GM11168 (cell line): ENCODE measurements around the gene APP.

Source experiments
- in situ Hi-C: fragments of 300-500 bp; cut with MboI; formaldehyde crosslinking; loops from one replicate; pipeline ENCODE4 v1.12.0; 2022; ENCODE audit warnings: low sequenced_read_pairs; ENCODE audit not compliant: unreplicated experiment

Gene APP

GRCh38 chr21:26170471-26171257, at the start of gene APP:
Gene APP, minus strand, starts transcription at chr21:26170770. Its CDS starts 150 bp downstream, at chr21:26170620.
- in situ Hi-C loops = no loop called here

GRCh38 chr21:26212220-26212619, 41.6 kb upstream of the APP start:
- in situ Hi-C loops = no loop called here

GRCh38 chr21:26210614-26211013, 40.0 kb upstream of the APP start:
- in situ Hi-C loops = no loop called here

- in situ Hi-C loops = no loop called here
Measured at GRCh38 chr21:26207021-26207420, 36.5 kb upstream of the APP start.

- in situ Hi-C loops = no loop called here
Measured at GRCh38 chr21:26199456-26199855, 28.9 kb upstream of the APP start.

- in situ Hi-C loops = no loop called here
Measured at GRCh38 chr21:26195708-26196107, 25.1 kb upstream of the APP start.

DNA sequence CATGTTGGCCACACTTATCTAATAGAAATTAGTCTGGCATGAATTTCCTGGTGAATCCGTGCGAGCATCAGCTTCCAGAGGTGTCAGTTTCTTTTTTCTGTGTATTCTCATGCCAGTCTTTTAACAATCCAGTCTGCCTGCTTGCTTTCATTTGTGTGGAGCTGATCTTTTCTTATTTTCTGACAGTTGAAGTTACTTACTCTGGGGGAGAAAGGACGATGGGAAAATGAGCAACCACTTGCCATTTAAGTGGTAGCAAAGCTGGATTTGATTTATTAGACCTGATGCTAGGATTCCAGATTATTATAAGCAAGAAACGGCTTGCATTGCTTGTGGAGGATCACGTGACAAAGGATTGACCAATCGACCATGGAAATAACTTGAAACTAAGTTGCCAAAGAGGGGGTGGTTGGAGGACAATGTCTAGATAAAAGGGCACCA, 24.3 kb upstream of the APP start:
- in situ Hi-C loops = no loop called here

DNA sequence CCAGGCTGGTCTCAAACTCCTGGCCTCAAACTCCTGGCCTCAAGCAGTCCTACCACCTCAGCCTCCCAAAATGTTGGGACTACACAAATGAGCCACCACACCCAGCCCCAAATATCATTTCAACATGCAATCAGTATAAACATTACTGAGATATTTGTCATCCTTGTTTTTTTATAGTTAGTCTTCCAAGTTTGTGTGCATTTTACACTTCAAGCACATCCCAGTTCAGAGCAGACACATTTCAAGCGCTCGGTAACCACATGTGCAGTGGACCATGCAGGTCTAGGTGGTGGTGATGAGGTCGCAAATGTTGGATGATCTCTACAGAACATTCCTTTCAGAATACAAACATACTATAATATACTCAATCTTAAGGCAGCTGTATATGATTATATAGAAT, 23.8 kb upstream of the APP start:
- in situ Hi-C loops = no loop called here

GRCh38 chr21:26191609-26192008, 21.0 kb upstream of the APP start:
- in situ Hi-C loops = no loop called here

GRCh38 chr21:26188422-26188821, 17.9 kb upstream of the APP start:
- in situ Hi-C loops = no loop called here

DNA sequence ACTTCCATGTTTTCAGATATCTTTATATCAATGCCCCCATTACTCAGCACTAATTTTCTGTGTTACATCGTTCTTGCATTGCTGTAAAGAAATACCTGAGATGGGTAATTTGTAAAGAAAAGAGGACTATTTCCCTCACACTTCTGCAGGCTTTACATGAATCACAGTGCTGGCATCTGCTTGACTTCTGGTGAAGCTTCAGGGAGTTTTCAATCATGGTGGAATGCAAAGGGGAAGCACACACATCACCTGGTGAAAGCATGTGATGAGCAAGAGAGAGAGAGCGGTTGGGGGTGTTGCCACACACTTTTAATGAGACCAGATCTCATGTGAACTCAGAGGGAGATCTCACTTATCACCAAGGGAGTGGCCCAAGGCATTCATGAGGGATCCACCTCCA, 14.9 kb upstream of the APP start:
- in situ Hi-C loops = no loop called here

GRCh38 chr21:26185021-26185420, 14.5 kb upstream of the APP start:
- in situ Hi-C loops = no loop called here

DNA sequence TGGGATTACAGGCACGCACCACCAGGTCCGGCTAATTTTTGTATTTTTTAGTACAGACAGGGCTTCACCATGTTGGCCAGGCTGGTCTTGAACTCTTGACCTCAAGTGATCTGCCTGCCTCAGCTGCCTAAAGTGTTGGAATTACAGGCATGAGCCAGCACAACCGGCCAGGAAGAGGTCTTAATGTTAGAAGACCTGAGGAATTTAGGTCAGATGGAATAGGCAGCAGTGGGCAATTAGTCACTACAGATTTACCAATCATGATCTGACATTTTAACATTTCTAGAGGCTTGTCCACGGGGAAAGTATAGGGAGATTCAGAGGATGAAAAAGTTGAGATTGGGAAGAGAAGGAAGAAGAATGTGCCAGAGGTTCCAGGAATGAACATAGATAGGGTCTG, 8.9 kb upstream of the APP start:
- in situ Hi-C loops = no loop called here

GRCh38 chr21:26177746-26178426, 7.3 kb upstream of the APP start:
- in situ Hi-C loops = no loop called here

DNA sequence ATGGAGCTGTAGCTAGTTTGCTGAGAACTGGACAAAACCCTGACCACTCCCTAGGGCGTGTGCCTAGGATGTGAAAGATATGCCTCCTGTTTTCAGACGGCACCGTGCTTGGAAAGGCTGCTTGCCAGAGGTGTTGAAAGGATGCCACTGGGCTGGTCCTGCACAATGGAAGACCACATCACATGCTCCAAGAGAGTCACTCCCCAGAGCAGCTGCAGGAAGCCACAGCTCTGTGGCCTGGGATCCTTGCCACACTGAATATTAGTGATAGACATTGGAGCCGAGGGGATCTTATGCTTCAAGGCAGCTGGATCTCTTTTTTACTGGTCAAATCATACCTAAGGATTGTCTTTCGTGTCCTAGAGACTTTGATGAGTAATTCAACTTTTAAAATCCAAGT, 6.6 kb upstream of the APP start:
- in situ Hi-C loops = no loop called here

GRCh38 chr21:26171258-26172100, 909 bp upstream of the APP start:
- in situ Hi-C loops = no loop called here

DNA sequence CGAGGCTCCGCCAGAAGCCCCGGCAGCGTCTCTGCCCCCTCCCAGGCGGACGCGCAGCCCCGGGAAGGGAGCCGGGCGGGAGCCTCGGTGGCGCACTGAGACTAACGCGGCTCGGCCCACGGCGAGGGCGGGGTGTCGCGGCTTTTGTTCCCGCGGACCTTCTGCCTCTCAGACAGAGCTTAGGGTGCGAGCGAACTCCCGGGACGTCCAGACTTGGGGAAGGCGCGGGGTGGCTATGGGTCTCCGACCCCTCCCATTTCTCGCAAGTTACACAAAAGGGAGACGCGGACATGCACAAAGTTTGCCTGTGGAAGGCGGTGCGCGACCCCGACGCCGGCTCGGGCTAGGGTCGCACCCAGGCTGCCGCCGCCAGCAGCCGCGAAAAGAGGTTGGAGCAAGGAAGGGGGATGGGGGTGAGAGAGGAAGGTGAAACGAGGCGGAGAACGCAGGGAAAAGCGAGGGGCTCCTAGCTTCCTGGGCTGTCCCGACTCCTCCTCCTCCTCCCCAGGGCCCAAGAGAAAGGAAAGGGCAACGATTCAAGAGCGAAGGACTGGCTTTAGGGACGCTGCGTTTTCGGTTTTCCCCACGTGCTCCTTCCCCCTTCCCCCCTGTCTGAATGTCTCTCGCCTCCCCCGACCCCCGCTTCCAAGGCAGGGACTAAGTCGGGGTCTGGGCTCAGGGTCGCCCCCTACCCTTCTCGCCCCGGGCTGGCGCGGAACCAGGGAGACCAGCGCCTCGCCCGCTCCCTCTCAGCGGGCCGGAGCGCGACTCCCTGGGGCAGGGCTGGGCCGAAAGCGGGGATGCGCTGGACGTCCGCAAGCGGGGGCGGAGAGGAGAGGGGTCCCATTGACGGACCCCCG, 729 bp downstream of the APP start:
- in situ Hi-C loops = no loop called here

- in situ Hi-C loops = no loop called here
Measured at GRCh38 chr21:26169061-26169610, 1.4 kb downstream of the APP start.

- in situ Hi-C loops = no loop called here
Measured at GRCh38 chr21:26168371-26168770, 2.2 kb downstream of the APP start.

- in situ Hi-C loops = no loop called here
Measured at GRCh38 chr21:26167593-26167992, 3.0 kb downstream of the APP start.
